Liver (tissue), 9 donors: ENCODE measurements around the gene CEP78. TPM values are rescaled to one million over a fixed set of nuclear protein-coding genes. Genes with fewer than 3 reads are reported as not detected.
A peak's percentile ranks its signal among the peaks of the same experiment; 100 is the strongest.

Experiments used
- DNase-seq: peaks from one replicate; pipeline ENCODE4 v3.0.0-alpha.2; 2017; ENCODE audit warnings: low spot score
- H3K27ac ChIP-seq, 2 donors: one replicate each; pipeline ENCODE4 v1.7.0; 2013; ENCODE audit warnings: inconsistent platforms in 2 of 2, low read length in 2 of 2, control low read depth in 1 of 2, low read depth in 1 of 2, mild to moderate bottlenecking in 1 of 2
- H3K27me3 ChIP-seq, 4 donors: one replicate each; pipeline versions ENCODE4 v1.6.1 to v1.7.0; 2013; ENCODE audit warnings: low read length in 3 of 4, inconsistent platforms in 1 of 4, mild to moderate bottlenecking in 1 of 4, moderate library complexity in 1 of 4; ENCODE audit not compliant: control insufficient read depth in 4 of 4, insufficient read depth in 4 of 4
- H3K36me3 ChIP-seq, 4 donors: one replicate each; pipeline versions ENCODE4 v1.6.1 to v1.7.0; 2013; ENCODE audit warnings: low read length in 3 of 4, mild to moderate bottlenecking in 3 of 4, low read depth in 1 of 4, moderate library complexity in 1 of 4; ENCODE audit not compliant: control insufficient read depth in 4 of 4, insufficient read depth in 3 of 4
- H3K4me1 ChIP-seq, 4 donors: one replicate each; pipeline versions ENCODE4 v1.6.1 to v1.7.0; 2013; ENCODE audit warnings: low read length in 3 of 4, mild to moderate bottlenecking in 3 of 4, moderate library complexity in 1 of 4; ENCODE audit not compliant: control insufficient read depth in 4 of 4, insufficient read depth in 4 of 4
- H3K4me3 ChIP-seq, 3 donors: one replicate each; pipeline versions ENCODE4 v1.6.1 to v1.7.0; 2013; ENCODE audit warnings: low read length in 3 of 3, control low read depth in 1 of 3, low read depth in 1 of 3, mild to moderate bottlenecking in 1 of 3
- H3K9ac ChIP-seq, 2 donors: one replicate each; pipeline ENCODE4 v1.7.0; 2013; ENCODE audit warnings: low read length in 2 of 2, mild to moderate bottlenecking in 2 of 2, moderate library complexity in 2 of 2, control low read depth in 1 of 2, low read depth in 1 of 2
- H3K9me3 ChIP-seq, 4 donors: one replicate each; pipeline versions ENCODE4 v1.6.1 to v1.7.0; 2013; ENCODE audit warnings: low read length in 3 of 4; ENCODE audit not compliant: control insufficient read depth in 4 of 4
- CTCF ChIP-seq: fragments of 150-350 bp; IDR thresholded peaks from 2 replicates; pipeline ENCODE4 v1.5.1; 2017; ENCODE audit warnings: improper control_type of control experiment, low read depth, low read length; ENCODE audit not compliant: missing input control
- EGR1 ChIP-seq, 2 donors: IDR thresholded peaks; 2 replicates each; pipeline ENCODE4 v1.6.1; 2016 to 2018; ENCODE audit warnings: antibody characterized with exemption in 2 of 2, low read depth in 2 of 2
- GABPA ChIP-seq, 2 donors: IDR thresholded peaks in 1 of 2; conservative IDR thresholded peaks in 1 of 2; 2 replicates each; pipeline ENCODE4 v1.6.1; 2016; ENCODE audit warnings: antibody characterized with exemption in 2 of 2, mild to moderate bottlenecking in 1 of 2, moderate library complexity in 1 of 2
- HNF4A ChIP-seq, 2 donors: conservative IDR thresholded peaks; 2 replicates each; pipeline ENCODE4 v1.6.1; 2016; ENCODE audit warnings: antibody characterized with exemption in 2 of 2, mild to moderate bottlenecking in 2 of 2
- HNF4G ChIP-seq: IDR thresholded peaks from 2 replicates; pipeline ENCODE4 v1.6.1; 2016; ENCODE audit warnings: antibody characterized with exemption
- JUND ChIP-seq, 2 donors: IDR thresholded peaks; 2 replicates each; pipeline ENCODE4 v1.6.1; 2016; ENCODE audit warnings: antibody characterized with exemption in 2 of 2
- NR2F2 ChIP-seq: IDR thresholded peaks from 2 replicates; pipeline ENCODE4 v1.6.1; 2016; ENCODE audit warnings: antibody characterized with exemption
- REST ChIP-seq: IDR thresholded peaks from 2 replicates; pipeline ENCODE4 v1.6.1; 2016; ENCODE audit warnings: antibody characterized with exemption, mild to moderate bottlenecking
- SP1 ChIP-seq: IDR thresholded peaks from 2 replicates; pipeline ENCODE4 v1.6.1; 2018; ENCODE audit warnings: antibody characterized with exemption, mild to moderate bottlenecking
- TAF1 ChIP-seq: conservative IDR thresholded peaks from 2 replicates; pipeline ENCODE4 v1.6.1; 2016; ENCODE audit warnings: antibody characterized with exemption, mild to moderate bottlenecking
- ZBTB33 ChIP-seq: IDR thresholded peaks from 2 replicates; pipeline ENCODE4 v1.6.1; 2016; ENCODE audit warnings: antibody characterized with exemption
- WGBS: extraction: QIAGEN DNeasy Blood & Tissue Kit; methylation state at CpG from one replicate; pipeline ENCODE4 v1.1.7; 2013; 5-methylcytosine and 5-hydroxymethylcytosine counted together
- polyA plus RNA-seq, 2 donors: library from polyadenylated mRNA; stranded (reverse) in 1 of 2; unstranded in 1 of 2; fragments of 200-250 nt in 1 of 2; fragments of >200 nt in 1 of 2; fragmentation: Nextera tagmentation in 1 of 2; extraction: Ambion mirVana in 1 of 2; gene quantifications; one replicate each; pipeline versions ENCODE4 v1.2.1 to v1.2.3, GENCODE V29; 2013 to 2015
- total RNA-seq, 2 donors: library from RNA; depleted of rRNA; stranded (reverse); fragments of >200 nt; gene quantifications; one replicate each; pipeline ENCODE4 v1.2.3, GENCODE V29; 2014
- donor health status: healthy.
- donor health status: healthy.
- donor health status: healthy.
- donor health status: healthy.
- donor health status: healthy.

The CEP78 gene
- total and polyA plus RNA-seq, 4 donors, result 2.6 to 12.0 (median 6.4) TPM

GRCh38 chr9:78295731-78296130 lies 59.9 kb downstream of the CEP78 start:
- peaks cover 6 to 67% (median 34%) of the 10 kb centered on the region in 4 donors for H3K4me1 ChIP-seq
- H3K36me3 ChIP-seq, result no peaks in the 10 kb centered on the region
- H3K27ac ChIP-seq, result peak overlapping the region; percentile 69 to 79
- peak overlapping the region in 2 of 3 donors; percentile 70 to 83 for H3K4me3 ChIP-seq
- TF ChIP-seq CTCF, result no peak
- peak; percentile 38 to 67 for TF ChIP-seq HNF4A (conservative IDR thresholded peaks at IDR 0.05)
- TF ChIP-seq NR2F2, result no peak
- no peak for TF ChIP-seq JUND (IDR thresholded peaks at IDR 0.05)
- TF ChIP-seq ZBTB33, result peak; percentile 23
- no peak for TF ChIP-seq EGR1 (IDR thresholded peaks at IDR 0.05; ENCODE audit: low read depth in 2 of 2)
- no peak for TF ChIP-seq SP1
- TF ChIP-seq REST, result peak; percentile 49
- no peak for TF ChIP-seq HNF4G
- TF ChIP-seq TAF1, result no peak
- H3K9me3 ChIP-seq, result no peaks in the 10 kb centered on the region
- DNase-seq, result no peak
- peak overlapping the region; percentile 36 to 77 for H3K9ac ChIP-seq
- 49% methylated on average over 6 of the region's 6 CpGs for WGBS
- H3K27me3 ChIP-seq, result no peaks in the 10 kb centered on the region

- peak overlapping the region; percentile 36 to 77 for H3K9ac ChIP-seq
- H3K4me3 ChIP-seq, result peak overlapping the region; percentile 57 to 83 (median 70)
- no peak for TF ChIP-seq GABPA (IDR thresholded peaks at IDR 0.05 in 1 of 2, conservative IDR thresholded peaks at IDR 0.05 in 1 of 2)
- TF ChIP-seq ZBTB33, result no peak
- no peaks in the 10 kb centered on the region for H3K27me3 ChIP-seq
- peak overlapping the region; percentile 69 to 79 for H3K27ac ChIP-seq
- DNase-seq, result no peak
- no peaks in the 10 kb centered on the region for H3K36me3 ChIP-seq
- H3K9me3 ChIP-seq, result no peaks in the 10 kb centered on the region
- WGBS, result 3% methylated on average over 32 of the region's 32 CpGs
- peaks cover 8 to 71% (median 36%) of the 10 kb centered on the region in 4 donors for H3K4me1 ChIP-seq
These were observed 60.5 kb downstream of the CEP78 start for GRCh38 chr9:78296201-78296892.
